ENCODE measurements around the gene CDC42SE2.
"Not testable (repeated sequence)": the region's sequence is repeated elsewhere in the genome, so short reads cannot be mapped to it uniquely, and the experiment has no call there.

Gene CDC42SE2

GRCh38 chr5:131318455-131318854, 54.6 kb downstream of the CDC42SE2 start:
- DNase-seq (ENCODE audit: low read depth, low spot score) = no peak

- no peak for DNase-seq (ENCODE audit: low read depth, low spot score)
Observed at GRCh38 chr5:131321066-131321465, 57.2 kb downstream of the CDC42SE2 start.

- no peak for DNase-seq (ENCODE audit: low read depth, low spot score)
Observed at GRCh38 chr5:131322926-131323325, 59.1 kb downstream of the CDC42SE2 start.

- DNase-seq (ENCODE audit: low read depth, low spot score) = no peak
Observed at GRCh38 chr5:131323378-131323777, 59.5 kb downstream of the CDC42SE2 start.

GRCh38 chr5:131324303-131324702, 60.5 kb downstream of the CDC42SE2 start:
- no peak for DNase-seq (ENCODE audit: low read depth, low spot score)

- no peak for DNase-seq (ENCODE audit: low read depth, low spot score)
Observed at GRCh38 chr5:131328536-131329285, 64.9 kb downstream of the CDC42SE2 start.

GRCh38 chr5:131329286-131329560, 65.4 kb downstream of the CDC42SE2 start:
- no peak for DNase-seq (ENCODE audit: low read depth, low spot score)

- no peak for DNase-seq (ENCODE audit: low read depth, low spot score)
Observed at GRCh38 chr5:131330031-131330430, 66.2 kb downstream of the CDC42SE2 start.

GRCh38 chr5:131335756-131336155, 71.9 kb downstream of the CDC42SE2 start:
- DNase-seq (ENCODE audit: low read depth, low spot score) = not testable (repeated sequence)

GRCh38 chr5:131336801-131337200, 72.9 kb downstream of the CDC42SE2 start:
- DNase-seq (ENCODE audit: low read depth, low spot score) = not testable (repeated sequence)

GRCh38 chr5:131337240-131338050, 73.6 kb downstream of the CDC42SE2 start:
- DNase-seq (ENCODE audit: low read depth, low spot score) = not testable (repeated sequence)

- no peak for DNase-seq (ENCODE audit: low read depth, low spot score)
Observed at GRCh38 chr5:131338051-131338453, 74.2 kb downstream of the CDC42SE2 start.

- DNase-seq (ENCODE audit: low read depth, low spot score) = not testable (repeated sequence)
Observed at GRCh38 chr5:131344288-131344687, 80.4 kb downstream of the CDC42SE2 start.

GRCh38 chr5:131346204-131346603, 82.4 kb downstream of the CDC42SE2 start:
- not testable (repeated sequence) for DNase-seq (ENCODE audit: low read depth, low spot score)

GRCh38 chr5:131353991-131354390, 90.1 kb downstream of the CDC42SE2 start:
- DNase-seq (ENCODE audit: low read depth, low spot score) = no peak

GRCh38 chr5:131355971-131356528, 92.2 kb downstream of the CDC42SE2 start:
- no peak for DNase-seq (ENCODE audit: low read depth, low spot score)

GRCh38 chr5:131356619-131357018, 92.8 kb downstream of the CDC42SE2 start:
- DNase-seq (ENCODE audit: low read depth, low spot score) = no peak

GRCh38 chr5:131357739-131358561, 94.1 kb downstream of the CDC42SE2 start:
- no peak for DNase-seq (ENCODE audit: low read depth, low spot score)

GRCh38 chr5:131361677-131362315, 97.9 kb downstream of the CDC42SE2 start:
- no peak for DNase-seq (ENCODE audit: low read depth, low spot score)

GRCh38 chr5:131363811-131364506, 100.1 kb downstream of the CDC42SE2 start:
- DNase-seq (ENCODE audit: low read depth, low spot score) = no peak

All from activated CD4-positive, CD25-positive, alpha-beta regulatory T cell treated with anti-CD3 and anti-CD28 coated beads, Interleukin-2, amount 50 U/mL, for 16 hours (primary cell).